Measurements from ENCODE around the gene FAM219B. TPM values are rescaled to one million over a fixed set of nuclear protein-coding genes. Genes with fewer than 3 reads are reported as not detected.

FAM219B gene
- total RNA-seq, 2 experiments from 2014 or later, result 90.3 to 113 TPM

GRCh38 chr15:74866090-74866489 is 40.6 kb downstream of the FAM219B start:
- POLR2A ChIA-PET, result interaction anchor here (2.9 kb wide), 1 partner anchor 8 kb away, joined by 15 read pairs; no protein-coding TSS in a partner anchor
- no peaks in the 10 kb centered on the region for H3K9me3 Mint-ChIP-seq
- no peak overlapping the region for H3K4me3 Mint-ChIP-seq
- peaks cover 45% of the 10 kb centered on the region for H3K36me3 Mint-ChIP-seq
- H3K27ac Mint-ChIP-seq, result peak overlapping the region; percentile 11
- peaks cover 62% of the 10 kb centered on the region for H3K4me1 Mint-ChIP-seq
- DNase-seq (no peak), ATAC-seq (ENCODE audit: low read depth) (no peak)
- H3K27me3 Mint-ChIP-seq, result no peaks in the 10 kb centered on the region

GRCh38 chr15:74865316-74865715 is 41.3 kb downstream of the FAM219B start:
- no peak for DNase-seq
- ATAC-seq (ENCODE audit: low read depth), result no peak
- Mint-ChIP-seq H3K27ac (peak overlapping the region; percentile 65), H3K9me3 (no peaks in the 10 kb centered on the region), H3K4me1 (peaks cover 54% of the 10 kb centered on the region), H3K27me3 (no peaks in the 10 kb centered on the region), H3K36me3 (peaks cover 42% of the 10 kb centered on the region), H3K4me3 (no peak overlapping the region)
- POLR2A ChIA-PET, result interaction anchor here (0.6 to 1.6 kb wide), 3 partner anchors 41 to 243 kb away, joined by 3 to 5 read pairs (median 5); partner anchors contain the start of gene FAM219B

- no peak overlapping the region for H3K4me3 Mint-ChIP-seq
- DNase-seq, result no peak
- H3K27me3 Mint-ChIP-seq, result no peaks in the 10 kb centered on the region
- peaks cover 35% of the 10 kb centered on the region for H3K36me3 Mint-ChIP-seq
- peaks cover 49% of the 10 kb centered on the region for H3K4me1 Mint-ChIP-seq
- peak overlapping the region; percentile 75 for H3K27ac Mint-ChIP-seq
- no peak for ATAC-seq (ENCODE audit: low read depth)
- POLR2A ChIA-PET, result interaction anchor here (1.6 kb wide), 1 partner anchor 42 kb away, joined by 5 read pairs; the partner anchor contains the start of gene FAM219B
- no peaks in the 10 kb centered on the region for H3K9me3 Mint-ChIP-seq
These were observed 42.4 kb downstream of the FAM219B start for GRCh38 chr15:74864296-74864695.

GRCh38 chr15:74863239-74864056 is 43.2 kb downstream of the FAM219B start:
- ATAC-seq (ENCODE audit: low read depth), result peak; percentile 72
- H3K4me3 Mint-ChIP-seq, result peak overlapping the region; percentile 45
- no peak for DNase-seq

GRCh38 chr15:74858369-74858740 is 48.3 kb downstream of the FAM219B start:
- Mint-ChIP-seq H3K4me1 (peaks cover 34% of the 10 kb centered on the region), H3K4me3 (peak overlapping the region; percentile 30), H3K27me3 (no peaks in the 10 kb centered on the region), H3K9me3 (no peaks in the 10 kb centered on the region), H3K36me3 (peaks cover 7% of the 10 kb centered on the region), H3K27ac (peak overlapping the region; percentile 79)
- ATAC-seq (ENCODE audit: low read depth) (no peak), DNase-seq (no peak)
- POLR2A ChIA-PET, result interaction anchor here (0.5 to 2.9 kb wide), 7 partner anchors 9 to 458 kb away, joined by 3 to 15 read pairs (median 4); partner anchors contain the start of gene FAM219B

More at GRCh38 chr15:74863239-74864056, 43.2 kb downstream of the FAM219B start:
- Mint-ChIP-seq H3K27me3 (no peaks in the 10 kb centered on the region), H3K4me1 (peaks cover 50% of the 10 kb centered on the region), H3K9me3 (no peaks in the 10 kb centered on the region), H3K36me3 (peaks cover 34% of the 10 kb centered on the region), H3K27ac (peak overlapping the region; percentile 80)
- POLR2A ChIA-PET, result interaction anchor here (1.6 kb wide), 1 partner anchor 43 kb away, joined by 5 read pairs; the partner anchor contains the start of gene FAM219B

- POLR2A ChIA-PET, result interaction anchor here (0.5 to 2.9 kb wide), 8 partner anchors 10 to 458 kb away, joined by 3 to 15 read pairs (median 4); partner anchors contain the start of genes COX5A and FAM219B
- H3K36me3 Mint-ChIP-seq, result peaks cover 9% of the 10 kb centered on the region
- H3K27ac Mint-ChIP-seq, result peak overlapping the region; percentile 79
- ATAC-seq (ENCODE audit: low read depth), result peak; percentile 82
- H3K4me3 Mint-ChIP-seq, result peak overlapping the region; percentile 41
- H3K27me3 Mint-ChIP-seq, result no peaks in the 10 kb centered on the region
- no peaks in the 10 kb centered on the region for H3K9me3 Mint-ChIP-seq
- peaks cover 34% of the 10 kb centered on the region for H3K4me1 Mint-ChIP-seq
- DNase-seq, result no peak
These were observed 48.8 kb downstream of the FAM219B start for GRCh38 chr15:74857671-74858368.

- Mint-ChIP-seq H3K9me3 (no peaks in the 10 kb centered on the region), H3K27ac (peak overlapping the region; percentile 79), H3K4me3 (peak overlapping the region; percentile 27), H3K4me1 (peaks cover 34% of the 10 kb centered on the region), H3K27me3 (no peaks in the 10 kb centered on the region), H3K36me3 (peaks cover 10% of the 10 kb centered on the region)
- DNase-seq (no peak), ATAC-seq (ENCODE audit: low read depth) (peak; percentile 43)
- POLR2A ChIA-PET, result interaction anchor here (0.6 to 2.9 kb wide), 5 partner anchors 10 to 81 kb away, joined by 3 to 15 read pairs (median 7); partner anchors contain the start of gene COX5A
These were observed 49.5 kb downstream of the FAM219B start for GRCh38 chr15:74857082-74857655.

- POLR2A ChIA-PET, result interaction anchor here (0.6 to 1.6 kb wide), 4 partner anchors 14 to 93 kb away, joined by 3 to 9 read pairs (median 4); partner anchors contain the start of gene COX5A
- Mint-ChIP-seq H3K27me3 (no peaks in the 10 kb centered on the region), H3K4me1 (peaks cover 34% of the 10 kb centered on the region), H3K9me3 (no peaks in the 10 kb centered on the region), H3K4me3 (no peak overlapping the region), H3K27ac (no peak overlapping the region), H3K36me3 (peaks cover 13% of the 10 kb centered on the region)
- DNase-seq (no peak), ATAC-seq (ENCODE audit: low read depth) (no peak)
These were observed 50.1 kb downstream of the FAM219B start for GRCh38 chr15:74856537-74856936.

- POLR2A ChIA-PET, result interaction anchor here (0.7 to 1.6 kb wide), 2 partner anchors 14 to 93 kb away, joined by 4 to 9 read pairs; no protein-coding TSS in a partner anchor
- Mint-ChIP-seq H3K27ac (no peak overlapping the region), H3K9me3 (no peaks in the 10 kb centered on the region)
These were observed 50.8 kb downstream of the FAM219B start for GRCh38 chr15:74855857-74856256.

GRCh38 chr15:74854453-74855022 is 52.1 kb downstream of the FAM219B start:
- Mint-ChIP-seq H3K9me3 (no peaks in the 10 kb centered on the region), H3K27ac (no peak overlapping the region), H3K4me3 (no peak overlapping the region), H3K4me1 (peaks cover 30% of the 10 kb centered on the region), H3K27me3 (no peaks in the 10 kb centered on the region), H3K36me3 (peaks cover 22% of the 10 kb centered on the region)
- POLR2A ChIA-PET, result no interaction called here
- ATAC-seq (ENCODE audit: low read depth), result no peak
- DNase-seq, result no peak

More at GRCh38 chr15:74855857-74856256, 50.8 kb downstream of the FAM219B start:
- H3K27me3 Mint-ChIP-seq, result no peaks in the 10 kb centered on the region
- H3K4me3 Mint-ChIP-seq, result no peak overlapping the region
- DNase-seq (no peak), ATAC-seq (ENCODE audit: low read depth) (no peak)
- peaks cover 17% of the 10 kb centered on the region for H3K36me3 Mint-ChIP-seq
- H3K4me1 Mint-ChIP-seq, result peaks cover 34% of the 10 kb centered on the region

- H3K4me3 Mint-ChIP-seq, result no peak overlapping the region
- no peaks in the 10 kb centered on the region for H3K27me3 Mint-ChIP-seq
- no peak for DNase-seq
- no peak for ATAC-seq (ENCODE audit: low read depth)
- POLR2A ChIA-PET, result interaction anchor here (0.6 kb wide), 1 partner anchor 25 kb away, joined by 4 read pairs; no protein-coding TSS in a partner anchor
- peaks cover 33% of the 10 kb centered on the region for H3K36me3 Mint-ChIP-seq
- H3K27ac Mint-ChIP-seq, result peak overlapping the region; percentile 38
- peaks cover 8% of the 10 kb centered on the region for H3K4me1 Mint-ChIP-seq
- no peaks in the 10 kb centered on the region for H3K9me3 Mint-ChIP-seq
These were observed 54.7 kb downstream of the FAM219B start for GRCh38 chr15:74851960-74852359.

GRCh38 chr15:74850393-74850792 is 56.3 kb downstream of the FAM219B start:
- Mint-ChIP-seq H3K36me3 (peaks cover 37% of the 10 kb centered on the region), H3K27me3 (no peaks in the 10 kb centered on the region), H3K27ac (no peak overlapping the region), H3K9me3 (no peaks in the 10 kb centered on the region), H3K4me3 (no peak overlapping the region), H3K4me1 (peaks cover 9% of the 10 kb centered on the region)
- DNase-seq (no peak), ATAC-seq (ENCODE audit: low read depth) (no peak)
- POLR2A ChIA-PET, result no interaction called here

Measured in activated naive CD8-positive, alpha-beta T cell treated with anti-CD3 and anti-CD28 coated beads, Interleukin-2, amount 10 ng/mL, durations not matched to agents 7 days and 5 days (primary cell).